ENCODE measurements around the gene CRK. TPM values are rescaled to one million over a fixed set of nuclear protein-coding genes. Genes with fewer than 3 reads are reported as not detected.

CRK gene
- total RNA-seq, 1 donor from 2014 or later: 57.5 TPM

- no peak overlapping the region for H3K27ac ChIP-seq
- no peak overlapping the region for H3K4me3 ChIP-seq
- H3K4me1 ChIP-seq: peaks cover 96% of the 10 kb centered on the region
- no peaks in the 10 kb centered on the region for H3K9me3 ChIP-seq
- no peaks in the 10 kb centered on the region for H3K27me3 ChIP-seq
- no peaks in the 10 kb centered on the region for H3K36me3 ChIP-seq
- TF ChIP-seq POLR2AphosphoS5 (IDR thresholded peaks at IDR 0.05; ENCODE audit: insufficient read depth in 1 of 2, low read depth in 1 of 2): no peak
- TF ChIP-seq POLR2A (IDR thresholded peaks at IDR 0.05): no peak
- TF ChIP-seq CTCF (IDR thresholded peaks at IDR 0.05): no peak
- intact Hi-C loops (cut with DNase I): no loop called here
- DNase-seq (ENCODE audit: extremely low spot score in 2 of 2): no peak
Measured at GRCh38 chr17:1371893-1372590, 84.0 kb downstream of the CRK start.

Other genes starting within 250 kb of the CRK start
- not detected for gene BHLHA9, start 185.8 kb downstream of the CRK start, total RNA-seq
- gene TRARG1, start 176.6 kb downstream of the CRK start, total RNA-seq: 9.8 TPM
- gene YWHAE, start 56.0 kb downstream of the CRK start, total RNA-seq: 487 TPM
- 118 TPM for gene MYO1C, start 36.5 kb upstream of the CRK start, total RNA-seq
- gene INPP5K, start 60.4 kb upstream of the CRK start, total RNA-seq: 96.0 TPM
- 46.4 TPM for gene PITPNA, start 106.6 kb upstream of the CRK start, total RNA-seq
- 5.2 TPM for gene SLC43A2, start 172.6 kb upstream of the CRK start, total RNA-seq
- 26.3 TPM for gene SCARF1, start 189.5 kb upstream of the CRK start, total RNA-seq
- gene RILP, start 193.6 kb upstream of the CRK start, total RNA-seq: 7.1 TPM
- gene PRPF8, start 228.6 kb upstream of the CRK start, total RNA-seq: 247 TPM